Astrocyte of the hippocampus (primary cell): ENCODE data around the gene LOXL1.

Experiments used
- DNase-seq: peaks from one replicate; pipeline ENCODE4 v3.0.0; 2011; ENCODE audit warnings: low read depth, low spot score

LOXL1 gene

DNA sequence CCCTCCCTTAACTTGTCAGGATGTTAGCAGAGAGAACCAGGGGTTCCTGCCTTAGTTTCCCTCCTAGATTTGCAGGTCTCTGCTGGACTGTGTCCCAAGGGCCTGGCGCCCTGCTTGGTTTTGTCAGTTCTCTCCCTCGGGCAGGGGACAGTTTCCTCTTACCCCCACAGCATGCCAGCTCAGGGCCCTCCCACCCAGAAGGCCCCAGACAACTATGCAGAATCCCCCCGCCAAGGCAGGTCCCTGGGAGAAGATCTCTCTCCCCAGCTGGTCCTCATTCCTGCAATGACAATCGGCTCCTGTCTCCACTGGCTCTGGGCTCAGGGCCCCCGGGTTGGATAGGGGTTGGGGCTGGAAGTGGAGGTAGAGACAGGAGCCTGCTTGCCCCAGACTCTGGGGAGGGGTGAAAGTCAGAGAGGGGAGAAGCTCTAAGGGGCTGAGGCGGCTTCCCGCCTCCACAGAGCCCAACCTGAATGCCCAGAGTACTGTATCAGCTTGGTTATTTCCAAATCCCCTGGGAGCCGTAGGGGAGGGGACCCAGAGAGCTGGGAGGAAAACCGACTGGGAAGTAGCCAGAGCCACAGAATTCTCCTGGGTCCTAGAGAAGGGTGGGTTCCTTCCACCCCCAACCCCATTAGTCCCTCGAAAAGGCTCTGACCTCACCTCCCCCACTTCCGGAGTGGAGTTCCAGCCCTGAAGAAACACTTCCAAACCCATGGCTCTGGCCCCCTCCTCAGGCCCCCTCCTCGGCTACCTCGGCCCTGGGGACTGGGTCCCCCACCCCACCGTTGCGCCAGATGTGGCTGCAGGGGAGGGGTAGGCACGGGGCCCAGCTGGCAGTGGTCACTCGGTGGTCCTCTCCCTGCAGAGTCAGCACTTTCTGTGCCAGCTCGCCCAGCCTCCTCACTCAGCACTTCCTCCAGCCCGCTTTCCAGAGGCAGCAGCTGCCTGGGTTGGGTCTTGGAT lies 3.8 kb upstream of the LOXL1 start:
- peak; percentile 79 for DNase-seq

DNA sequence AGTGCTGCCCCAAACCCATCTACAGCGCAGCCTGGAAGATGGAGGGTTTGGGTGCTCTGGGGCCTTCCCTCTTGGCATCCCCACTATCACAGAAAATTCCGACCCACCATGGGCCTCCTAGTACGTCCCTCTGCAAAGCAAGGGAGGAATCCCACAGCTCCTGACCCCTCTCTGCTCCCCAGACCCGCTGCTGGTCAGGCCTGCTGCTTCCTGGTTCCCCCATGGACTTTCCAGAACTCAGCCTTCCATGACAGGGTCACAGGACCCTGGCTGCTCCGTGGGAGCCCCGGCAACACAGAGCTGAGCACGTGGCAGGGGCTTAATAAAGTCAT lies 3.1 kb upstream of the LOXL1 start:
- no peak for DNase-seq

DNA sequence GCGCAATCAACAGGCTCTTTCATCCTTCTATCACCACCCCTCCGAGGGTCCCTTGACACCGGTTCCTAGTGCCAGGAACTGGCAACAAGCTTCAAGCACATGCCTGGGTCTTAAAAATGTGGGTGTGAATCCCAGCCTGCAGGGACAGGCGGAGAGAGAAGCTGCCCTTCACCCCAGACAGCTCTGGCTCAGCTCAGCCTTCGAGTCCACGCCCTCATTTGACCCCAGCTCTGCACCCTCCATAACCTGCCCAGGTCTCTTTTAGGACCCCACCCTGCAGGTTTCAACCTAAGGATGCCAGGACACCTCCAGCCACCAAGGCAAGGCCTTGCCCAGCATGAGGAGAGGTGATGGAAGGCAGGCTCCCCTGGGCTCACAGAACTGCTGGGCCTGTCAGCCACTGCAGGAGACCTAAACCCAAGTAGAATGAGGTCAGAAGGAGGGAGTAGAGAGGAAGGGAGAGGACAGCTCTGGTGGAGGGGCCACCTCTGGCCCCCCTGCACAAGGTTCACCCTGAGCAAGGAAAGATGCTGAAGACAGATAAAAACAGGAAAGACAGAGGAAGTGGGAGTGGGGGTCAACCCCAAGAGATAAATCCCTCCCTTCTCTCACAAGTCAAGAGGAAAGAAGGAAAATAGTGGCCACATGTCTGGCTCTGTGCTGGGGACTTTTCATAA lies 2.6 kb upstream of the LOXL1 start:
- DNase-seq: no peak

DNA sequence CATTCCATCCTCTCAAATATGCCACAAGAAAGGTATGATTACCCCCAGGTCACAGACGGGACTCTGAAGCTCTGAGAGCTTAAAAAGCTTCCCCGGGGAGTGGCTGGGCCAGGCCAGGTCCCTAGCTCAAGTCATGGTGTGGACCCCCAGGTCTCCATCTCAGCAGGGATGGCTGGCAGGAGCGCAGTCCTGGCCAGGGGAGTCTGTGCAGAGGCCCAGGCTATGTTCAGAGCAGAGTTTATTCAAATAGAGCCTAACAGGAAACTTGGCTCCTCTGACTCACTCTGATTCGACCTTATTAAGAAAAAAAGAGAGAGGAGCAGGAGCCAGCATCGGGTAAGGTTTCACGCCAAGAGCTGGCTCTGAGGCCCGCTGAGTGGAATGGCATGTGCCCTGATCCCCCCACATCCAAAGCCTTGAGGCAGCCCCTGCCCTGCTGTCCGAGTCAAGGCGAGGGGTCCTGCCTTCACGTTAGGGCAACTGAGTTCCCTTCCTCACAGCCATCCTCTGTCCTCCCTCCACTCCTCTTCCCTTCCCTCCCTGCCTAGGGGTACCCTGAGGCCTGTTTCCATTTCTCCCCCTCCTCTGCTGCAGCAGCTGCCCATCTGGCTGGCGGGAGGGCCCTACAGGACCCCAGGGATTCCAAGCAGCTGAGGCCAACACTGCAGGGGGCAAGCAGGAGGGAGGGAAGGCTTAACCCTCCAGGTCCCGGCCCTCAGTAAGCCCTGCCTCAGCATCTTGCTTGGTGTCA lies 1.9 kb upstream of the LOXL1 start:
- peak; percentile 90 for DNase-seq

DNA sequence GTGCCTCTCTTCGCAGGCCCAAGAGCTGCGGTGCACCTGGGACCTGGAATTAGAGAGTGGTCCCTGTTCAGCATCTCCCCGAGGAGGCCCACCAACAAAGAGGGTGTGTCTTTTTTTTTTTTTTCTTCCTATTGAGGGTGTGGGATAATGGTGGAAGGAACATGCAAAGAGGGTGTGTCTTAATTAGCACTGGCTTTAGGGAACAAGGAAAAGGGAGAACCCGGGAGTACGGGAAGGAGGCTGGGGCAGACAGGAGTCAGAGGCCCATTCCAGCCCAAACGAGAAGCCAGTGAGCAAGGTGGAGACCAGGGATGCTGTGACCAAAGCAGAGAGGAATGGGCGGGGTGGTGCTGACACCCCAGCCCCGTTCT lies 429 bp upstream of the LOXL1 start:
- no peak for DNase-seq

- DNase-seq: peak; percentile 77
Measured at GRCh38 chr15:73927003-73927475, 777 bp downstream of the LOXL1 start.

DNA sequence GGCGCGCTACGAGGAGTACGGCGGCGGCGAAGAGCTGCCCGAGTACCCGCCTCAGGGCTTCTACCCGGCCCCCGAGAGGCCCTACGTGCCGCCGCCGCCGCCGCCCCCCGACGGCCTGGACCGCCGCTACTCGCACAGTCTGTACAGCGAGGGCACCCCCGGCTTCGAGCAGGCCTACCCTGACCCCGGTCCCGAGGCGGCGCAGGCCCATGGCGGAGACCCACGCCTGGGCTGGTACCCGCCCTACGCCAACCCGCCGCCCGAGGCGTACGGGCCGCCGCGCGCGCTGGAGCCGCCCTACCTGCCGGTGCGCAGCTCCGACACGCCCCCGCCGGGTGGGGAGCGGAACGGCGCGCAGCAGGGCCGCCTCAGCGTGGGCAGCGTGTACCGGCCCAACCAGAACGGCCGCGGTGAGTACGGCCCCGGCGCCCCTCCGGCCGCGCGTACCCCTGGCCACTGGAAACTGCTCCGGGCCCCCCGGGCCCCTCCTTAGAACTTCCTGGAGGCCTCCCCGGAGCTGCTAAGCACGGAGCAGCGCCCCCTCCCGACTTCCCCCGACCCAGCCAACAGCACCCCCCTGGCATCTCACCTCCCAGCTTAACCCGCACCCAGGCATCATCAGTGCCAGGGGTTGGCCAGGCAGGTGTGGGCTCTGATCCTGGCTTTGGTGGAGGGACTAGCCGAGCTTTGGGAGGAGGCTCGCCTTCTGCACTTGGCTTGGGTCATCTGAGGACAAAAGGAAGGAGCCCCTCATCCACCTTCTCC lies 1.4 kb downstream of the LOXL1 start:
- DNase-seq: peak; percentile 83

- no peak for DNase-seq
Measured at GRCh38 chr15:73928241-73928579, 1.9 kb downstream of the LOXL1 start.

- DNase-seq: peak; percentile 59
Measured at GRCh38 chr15:73928971-73929627, 2.8 kb downstream of the LOXL1 start.

DNA sequence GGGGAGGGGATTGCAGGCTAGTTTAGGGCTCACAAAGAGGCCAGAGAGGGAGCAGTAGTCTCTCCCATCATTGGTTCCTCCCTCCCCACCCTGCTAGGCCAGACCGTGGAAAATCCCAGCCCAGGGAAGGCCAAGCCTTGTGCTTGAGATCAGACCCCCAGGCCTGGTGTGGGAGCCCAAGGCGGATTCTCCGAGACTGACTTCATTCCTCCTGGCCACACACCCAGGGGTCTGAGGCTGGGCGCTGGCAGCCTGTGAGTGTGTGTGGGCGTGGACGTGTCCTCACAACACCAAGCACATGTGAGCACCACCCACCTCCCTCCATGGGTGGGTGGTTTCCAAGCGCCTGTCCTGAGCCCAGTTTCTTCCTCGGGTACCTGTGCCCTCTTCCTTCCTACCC lies 4.1 kb downstream of the LOXL1 start:
- DNase-seq: peak; percentile 96

- peak; percentile 83 for DNase-seq
Measured at GRCh38 chr15:73930790-73931281, 4.6 kb downstream of the LOXL1 start.

DNA sequence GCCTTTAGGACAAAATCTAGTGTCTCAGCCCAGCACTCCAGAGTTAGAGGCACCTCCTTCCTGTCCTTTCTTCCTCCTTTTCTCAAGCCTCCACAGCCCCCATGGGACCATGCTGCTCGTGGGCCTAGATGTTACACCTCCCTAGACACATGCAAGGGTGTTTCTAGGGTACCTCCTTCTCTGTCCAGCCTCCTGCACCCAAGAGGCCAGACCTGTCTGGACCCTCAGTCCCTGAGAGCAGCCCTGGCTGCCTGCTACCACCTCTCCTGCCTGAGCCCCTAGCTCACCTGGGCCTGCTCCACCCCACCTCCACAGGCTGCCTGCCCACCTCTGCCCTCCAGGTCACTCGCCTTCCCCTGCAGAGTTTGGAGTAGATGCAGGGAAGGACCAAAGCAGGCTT lies 5.2 kb downstream of the LOXL1 start:
- no peak for DNase-seq

DNA sequence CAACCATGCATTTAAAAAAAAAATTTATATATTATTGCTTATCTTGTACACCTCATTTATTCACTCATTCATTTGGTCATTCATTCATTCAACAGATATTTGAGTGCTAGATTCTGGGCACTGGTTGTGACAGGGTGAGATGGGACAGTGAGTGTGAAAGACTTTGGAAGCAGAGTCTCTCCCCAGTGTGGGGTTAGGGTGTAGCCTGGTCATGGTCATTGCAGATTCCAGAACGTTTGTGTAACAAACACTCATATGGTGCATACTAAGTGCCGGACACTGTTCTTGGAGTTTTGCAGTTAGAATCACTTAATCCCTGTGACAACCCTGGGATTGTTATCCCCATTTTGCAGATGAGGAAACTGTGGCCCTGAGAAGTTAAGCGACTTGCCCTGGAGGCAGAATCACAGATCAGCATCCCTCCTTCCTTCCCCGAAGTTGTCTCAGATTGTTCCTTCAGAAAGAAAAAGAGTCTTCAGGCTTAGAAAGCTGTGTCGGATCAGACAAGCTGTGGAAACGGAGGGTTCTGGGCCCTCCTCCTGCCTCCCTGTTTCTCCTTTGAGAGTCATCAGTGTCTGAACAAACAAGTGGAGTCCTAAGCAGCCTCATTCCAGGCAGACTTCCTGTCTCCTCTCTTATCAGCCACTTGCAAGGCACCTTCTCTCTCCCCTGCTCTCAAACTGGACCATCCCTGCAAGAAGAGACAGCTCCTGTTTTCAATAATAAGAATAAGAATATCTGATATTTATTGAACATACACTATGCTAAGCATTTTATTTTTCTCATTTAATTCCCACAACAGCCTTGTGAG lies 6.3 kb downstream of the LOXL1 start:
- no peak for DNase-seq

GRCh38 chr15:73934281-73934680 lies 8.0 kb downstream of the LOXL1 start:
- DNase-seq: no peak

DNA sequence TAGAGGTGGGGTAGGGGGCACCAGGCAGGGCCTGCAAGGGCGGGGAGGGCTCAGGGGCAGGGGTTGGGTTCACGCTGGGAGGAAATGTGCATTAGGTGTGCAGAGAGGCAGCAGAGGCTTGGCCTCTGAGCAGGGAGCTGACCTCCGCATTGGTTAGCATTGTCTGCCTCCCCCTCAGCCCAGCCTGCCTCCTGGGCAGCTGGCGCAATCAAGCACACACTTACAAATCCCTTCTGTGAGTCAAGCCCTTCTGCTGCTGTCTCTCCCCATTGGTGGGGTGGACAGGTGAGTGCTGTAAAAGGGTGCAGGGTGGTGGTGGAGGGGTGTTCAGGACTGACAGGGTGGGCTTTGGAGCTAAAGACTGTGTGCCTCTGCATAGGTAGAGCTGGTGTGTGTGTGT lies 9.3 kb downstream of the LOXL1 start:
- no peak for DNase-seq

DNA sequence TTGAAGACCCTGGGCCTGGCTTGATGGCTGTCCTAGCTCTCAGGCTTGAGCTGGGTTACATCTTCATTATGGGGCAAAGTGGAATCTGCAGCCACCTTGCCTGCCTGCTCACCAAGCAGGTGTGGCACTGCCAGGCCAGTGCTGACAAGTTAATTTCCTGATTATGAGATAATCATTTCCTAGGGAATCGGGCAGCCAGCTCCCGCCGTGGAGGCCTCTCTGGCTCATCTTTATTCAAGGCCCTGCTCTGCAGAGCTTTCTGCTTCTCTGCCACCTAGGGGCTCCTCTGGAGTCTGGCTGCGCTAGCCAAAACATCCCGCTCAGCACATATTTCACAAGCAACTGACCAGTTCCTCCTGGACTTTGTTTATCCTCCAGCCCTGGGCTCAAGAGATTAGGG lies 9.9 kb downstream of the LOXL1 start:
- peak; percentile 71 for DNase-seq

DNA sequence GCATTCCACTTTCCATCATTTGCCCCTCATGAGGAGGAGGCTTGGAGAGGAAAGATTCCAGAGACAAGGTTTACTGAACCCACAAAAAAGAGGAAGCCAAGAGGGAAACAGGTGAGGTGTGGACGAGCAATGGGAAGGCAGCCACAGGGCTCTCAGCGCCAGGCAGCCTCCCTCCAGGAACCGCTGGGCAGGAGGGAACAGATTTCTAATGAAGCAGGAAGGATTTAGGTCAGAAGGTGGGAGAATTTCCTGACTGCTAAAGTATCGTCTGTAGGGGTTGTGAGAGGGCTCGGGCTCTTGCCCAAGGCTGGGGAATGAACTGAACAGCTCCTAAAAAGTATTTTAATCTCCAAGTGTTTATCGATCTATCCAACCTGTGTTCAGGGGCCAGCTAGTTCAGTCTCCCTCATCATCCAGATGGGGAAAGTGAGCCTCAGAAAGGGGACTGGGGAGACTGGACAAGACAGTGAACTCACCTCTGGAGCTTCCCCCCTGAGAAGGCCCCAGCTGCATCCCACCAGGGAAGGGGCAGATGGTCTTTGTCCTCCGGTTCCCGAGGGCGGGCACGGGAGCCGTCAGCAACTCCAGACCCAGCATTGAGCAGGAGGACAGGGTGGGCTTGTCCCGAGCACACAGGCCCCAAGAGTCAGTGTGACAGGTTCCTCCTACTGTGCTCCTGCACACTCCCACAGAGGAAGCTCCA lies 10.5 kb downstream of the LOXL1 start:
- DNase-seq: no peak

DNA sequence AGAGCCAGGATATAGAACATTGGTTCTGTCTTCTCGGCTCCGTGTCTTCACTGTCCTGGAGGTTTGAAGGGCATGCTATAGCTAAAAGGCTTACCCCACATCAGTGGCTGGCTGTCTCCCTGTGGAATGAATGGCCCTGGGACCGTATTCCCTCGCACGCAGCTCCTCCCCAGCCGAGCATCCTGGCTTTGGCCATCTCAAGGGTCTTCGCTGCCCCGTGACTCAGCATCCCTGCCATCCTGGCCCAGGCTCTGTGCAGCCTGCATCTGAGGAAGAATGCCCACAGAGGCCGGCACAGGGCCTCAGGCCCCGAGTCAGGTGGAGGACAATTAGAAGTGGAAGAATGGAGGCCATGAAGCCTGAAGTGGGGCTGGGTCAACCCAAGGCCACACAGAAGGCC lies 11.0 kb downstream of the LOXL1 start:
- DNase-seq: no peak

DNA sequence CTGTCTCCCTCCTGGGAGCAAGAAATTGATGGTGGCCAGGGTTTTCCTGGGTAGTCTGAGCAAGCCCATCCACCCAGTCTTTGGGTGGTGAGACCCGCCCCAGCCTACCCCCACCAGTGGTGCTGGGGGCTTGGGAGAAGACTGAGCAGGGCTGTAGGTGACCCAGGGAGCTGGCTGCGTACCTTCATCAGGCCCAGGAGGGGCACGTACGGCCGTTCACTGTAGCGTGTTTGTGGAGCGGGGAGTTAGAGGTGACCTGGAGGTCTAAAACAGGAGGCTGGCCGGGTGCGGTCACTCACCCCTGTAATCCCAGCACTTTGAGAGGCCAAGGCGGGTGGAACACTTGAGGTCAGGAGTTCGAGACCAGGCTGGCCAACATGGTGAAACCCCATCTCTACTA lies 11.5 kb downstream of the LOXL1 start:
- no peak for DNase-seq
